ENCODE data around the gene SNAP25.

Gene SNAP25

GRCh38 chr20:10330071-10330470 lies 111.4 kb downstream of the SNAP25 start:
- no peak for DNase-seq (ENCODE audit: low read depth in 1 of 2, low spot score in 1 of 2)

GRCh38 chr20:10332656-10333415 lies 114.2 kb downstream of the SNAP25 start:
- DNase-seq (ENCODE audit: low read depth in 1 of 2, low spot score in 1 of 2) = no peak

- DNase-seq (ENCODE audit: low read depth in 1 of 2, low spot score in 1 of 2) = no peak
These were observed 118.5 kb downstream of the SNAP25 start for GRCh38 chr20:10336959-10337729.

GRCh38 chr20:10338426-10339180 lies 120.0 kb downstream of the SNAP25 start:
- DNase-seq (ENCODE audit: low read depth in 1 of 2, low spot score in 1 of 2) = no peak

- no peak for DNase-seq (ENCODE audit: low read depth in 1 of 2, low spot score in 1 of 2)
These were observed 121.0 kb downstream of the SNAP25 start for GRCh38 chr20:10339609-10340008.

- DNase-seq (ENCODE audit: low read depth in 1 of 2, low spot score in 1 of 2) = no peak
These were observed 123.5 kb downstream of the SNAP25 start for GRCh38 chr20:10342152-10342551.

GRCh38 chr20:10344953-10345352 lies 126.3 kb downstream of the SNAP25 start:
- DNase-seq (ENCODE audit: low read depth in 1 of 2, low spot score in 1 of 2) = no peak

- no peak for DNase-seq (ENCODE audit: low read depth in 1 of 2, low spot score in 1 of 2)
These were observed 128.7 kb downstream of the SNAP25 start for GRCh38 chr20:10347086-10347880.

- DNase-seq (ENCODE audit: low read depth in 1 of 2, low spot score in 1 of 2) = no peak
These were observed 130.5 kb downstream of the SNAP25 start for GRCh38 chr20:10349118-10349517.

GRCh38 chr20:10350188-10350842 lies 131.7 kb downstream of the SNAP25 start:
- DNase-seq (ENCODE audit: low read depth in 1 of 2, low spot score in 1 of 2) = no peak

- DNase-seq (ENCODE audit: low read depth in 1 of 2, low spot score in 1 of 2) = no peak
These were observed 134.5 kb downstream of the SNAP25 start for GRCh38 chr20:10352934-10353824.

- no peak for DNase-seq (ENCODE audit: low read depth in 1 of 2, low spot score in 1 of 2)
These were observed 138.0 kb downstream of the SNAP25 start for GRCh38 chr20:10356628-10357027.

Data from activated T-helper 1 cell treated with anti-CD3 and anti-CD28 coated beads, Interleukin-2, amount 50 U/mL, for 16 hours (primary cell).